HEK293 (cell line): ENCODE measurements around the gene CIRBP.
A peak's percentile ranks its signal among the peaks of the same experiment; 100 is the strongest.

Experiments used
- CTCF ChIA-PET: fragments of 350-600 bp; formaldehyde crosslinking; extraction: SDS; loops from one replicate; lab custom pipeline; 2021; ENCODE audit warnings: antibody characterized with exemption; lab: Yijun Ruan, JAX
- POLR2A ChIA-PET: fragments of 300-600 bp; formaldehyde crosslinking; extraction: SDS; loops from one replicate; lab custom pipeline; 2020; ENCODE audit warnings: antibody characterized with exemption, inconsistent platforms; lab: Yijun Ruan, JAX
- H3K27ac ChIP-seq: fragments of 200-500 bp; sonication (Bioruptor generic); 2 replicates; pipeline ENCODE4 v1.5.1; 2014; ENCODE audit warnings: low read depth, low read length, control low read depth, inconsistent platforms; ENCODE audit errors: extremely low read depth
- H3K36me3 ChIP-seq, 2 experiments: fragments of 200-500 bp in 1 of 2; sonication (Bioruptor generic) in 1 of 2; 1 replicate in 1 of 2; 2 replicates in 1 of 2; pipeline ENCODE4 v1.5.1; 2014 to 2017; ENCODE audit warnings: inconsistent platforms in 2 of 2, low read length in 2 of 2; ENCODE audit not compliant: control insufficient read depth in 2 of 2, insufficient read depth in 1 of 2
- H3K4me1 ChIP-seq: fragments of 200-500 bp; sonication (Bioruptor generic); 2 replicates; pipeline ENCODE4 v1.5.1; 2014; ENCODE audit warnings: mild to moderate bottlenecking, low read length, inconsistent platforms; ENCODE audit not compliant: control insufficient read depth, insufficient read depth
- H3K4me3 ChIP-seq: 2 replicates; pipeline ENCODE4 v1.5.1; 2011; ENCODE audit warnings: low read depth, mild to moderate bottlenecking, control low read depth, low read length, moderate library complexity
- H3K9me3 ChIP-seq: fragments of 200-500 bp; sonication (Bioruptor generic); 2 replicates; pipeline ENCODE4 v1.5.1; 2014; ENCODE audit warnings: low read depth, low read length, inconsistent platforms; ENCODE audit not compliant: control insufficient read depth, insufficient read depth
- EGR2 ChIP-seq: fragments of 450-650 bp; formaldehyde crosslinking; IDR thresholded peaks from 2 replicates; pipeline ENCODE4 v1.5.1; 2016; ENCODE audit warnings: low read depth, missing biosample characterization, missing genetic modification characterization
- GLIS1 ChIP-seq: fragments of 450-650 bp; formaldehyde crosslinking; IDR thresholded peaks from 2 replicates; pipeline ENCODE4 v1.5.1; 2016; ENCODE audit warnings: missing biosample characterization, missing genetic modification characterization
- GLIS2 ChIP-seq: fragments of 450-650 bp; formaldehyde crosslinking; IDR thresholded peaks from 2 replicates; pipeline ENCODE4 v1.5.1; 2016; ENCODE audit warnings: missing biosample characterization, missing genetic modification characterization
- HIC1 ChIP-seq: fragments of 450-650 bp; formaldehyde crosslinking; IDR thresholded peaks from 2 replicates; pipeline ENCODE4 v1.5.1; 2016; ENCODE audit warnings: missing biosample characterization, missing genetic modification characterization
- INSM2 ChIP-seq: fragments of 450-650 bp; formaldehyde crosslinking; IDR thresholded peaks from 2 replicates; pipeline ENCODE4 v1.5.1; 2016; ENCODE audit warnings: missing biosample characterization, missing genetic modification characterization
- KLF1 ChIP-seq: fragments of 450-650 bp; formaldehyde crosslinking; IDR thresholded peaks from 2 replicates; pipeline ENCODE4 v1.5.1; 2016; ENCODE audit warnings: missing biosample characterization, missing genetic modification characterization
- KLF17 ChIP-seq: fragments of 450-650 bp; formaldehyde crosslinking; IDR thresholded peaks from 2 replicates; pipeline ENCODE4 v1.5.1; 2016; ENCODE audit warnings: missing biosample characterization, missing genetic modification characterization
- KLF8 ChIP-seq: fragments of 450-650 bp; formaldehyde crosslinking; IDR thresholded peaks from 2 replicates; pipeline ENCODE4 v1.5.1; 2016; ENCODE audit warnings: missing biosample characterization, missing genetic modification characterization
- REST ChIP-seq: fragments of 450-650 bp; formaldehyde crosslinking; IDR thresholded peaks from 2 replicates; pipeline ENCODE4 v1.5.1; 2016; ENCODE audit warnings: missing biosample characterization, missing genetic modification characterization
- YY1 ChIP-seq: fragments of 450-650 bp; formaldehyde crosslinking; IDR thresholded peaks from 2 replicates; pipeline ENCODE4 v1.5.1; 2018; ENCODE audit warnings: missing biosample characterization, missing genetic modification characterization
- ZNF121 ChIP-seq: fragments of 450-650 bp; formaldehyde crosslinking; IDR thresholded peaks from 2 replicates; pipeline ENCODE4 v1.5.1; 2016; ENCODE audit warnings: missing biosample characterization, missing genetic modification characterization
- ZNF148 ChIP-seq: fragments of 450-650 bp; formaldehyde crosslinking; IDR thresholded peaks from 2 replicates; pipeline ENCODE4 v1.5.0; 2017; ENCODE audit warnings: missing biosample characterization, missing genetic modification characterization, borderline replicate concordance
- ZNF202 ChIP-seq: fragments of 450-650 bp; formaldehyde crosslinking; IDR thresholded peaks from 2 replicates; pipeline ENCODE4 v1.5.1; 2016; ENCODE audit warnings: missing biosample characterization, missing genetic modification characterization, borderline replicate concordance
- ZNF211 ChIP-seq: fragments of 450-650 bp; formaldehyde crosslinking; IDR thresholded peaks from 2 replicates; pipeline ENCODE4 v1.5.1; 2016; ENCODE audit warnings: low read depth, missing biosample characterization, missing genetic modification characterization
- ZNF214 ChIP-seq: fragments of 450-650 bp; formaldehyde crosslinking; IDR thresholded peaks from 2 replicates; pipeline ENCODE4 v1.5.1; 2017; ENCODE audit warnings: missing biosample characterization, mild to moderate bottlenecking, missing genetic modification characterization, borderline replicate concordance
- ZNF449 ChIP-seq: fragments of 450-650 bp; formaldehyde crosslinking; IDR thresholded peaks from 2 replicates; pipeline ENCODE4 v1.5.1; 2017; ENCODE audit warnings: missing biosample characterization, mild to moderate bottlenecking, missing genetic modification characterization, moderate library complexity
- ZNF514 ChIP-seq: fragments of 450-650 bp; formaldehyde crosslinking; IDR thresholded peaks from 2 replicates; pipeline ENCODE4 v1.5.1; 2016; ENCODE audit warnings: missing biosample characterization, missing genetic modification characterization
- ZNF544 ChIP-seq: fragments of 450-650 bp; formaldehyde crosslinking; IDR thresholded peaks from 2 replicates; pipeline ENCODE4 v1.5.0; 2017; ENCODE audit warnings: missing biosample characterization, missing genetic modification characterization
- ZNF555 ChIP-seq: fragments of 450-650 bp; formaldehyde crosslinking; conservative IDR thresholded peaks from 2 replicates; pipeline ENCODE4 v1.5.1; 2017; ENCODE audit warnings: missing biosample characterization, mild to moderate bottlenecking, missing genetic modification characterization, inconsistent platforms
- ZNF561 ChIP-seq: fragments of 450-650 bp; IDR thresholded peaks from 2 replicates; pipeline ENCODE4 v1.5.1; 2018; ENCODE audit warnings: missing biosample characterization, missing genetic modification characterization, borderline replicate concordance
- ZSCAN5A ChIP-seq: fragments of 450-650 bp; formaldehyde crosslinking; IDR thresholded peaks from 2 replicates; pipeline ENCODE4 v1.5.1; 2016; ENCODE audit warnings: missing biosample characterization, missing genetic modification characterization

Gene CIRBP

GRCh38 chr19:1226227-1226518 is 43.0 kb upstream of the CIRBP start (continued):
- peak; percentile 37; the same call in 1 of the 2 replicates for TF ChIP-seq REST (tag by site-specific recombination)
- no peak for TF ChIP-seq INSM2 (tag by site-specific recombination)
- no peak for TF ChIP-seq ZNF514 (tag by site-specific recombination)
- TF ChIP-seq ZNF555 (tag by site-specific recombination): no peak

GRCh38 chr19:1226522-1227303 is 42.4 kb upstream of the CIRBP start:
- no peak overlapping the region for H3K27ac ChIP-seq
- CTCF ChIA-PET: no interaction called here
- no peaks in the 10 kb centered on the region for H3K9me3 ChIP-seq
- no peaks in the 10 kb centered on the region for H3K4me1 ChIP-seq
- POLR2A ChIA-PET: interaction anchor here (0.9 kb wide), 1 partner anchor 124 kb away, joined by 3 read pairs; no protein-coding TSS in a partner anchor
- H3K4me3 ChIP-seq: no peak overlapping the region
- peaks cover 0 to 66% of the 10 kb centered on the region in 2 experiments; a peak in 2 of 3 replicates for H3K36me3 ChIP-seq
- peak; percentile 64; the same call in 1 of the 2 replicates for TF ChIP-seq HIC1 (tag by site-specific recombination)
- no peak for TF ChIP-seq ZSCAN5A (tag by site-specific recombination)
- TF ChIP-seq KLF8 (tag by site-specific recombination): peak; percentile 86
- TF ChIP-seq ZNF211 (tag by site-specific recombination): no peak
- TF ChIP-seq EGR2 (tag by site-specific recombination): no peak
- TF ChIP-seq ZNF561 (tag by site-specific recombination): no peak
- 0 out of 2 replicates have a peak, but pooled peaks have one; percentile 3 for TF ChIP-seq GLIS2 (tag by site-specific recombination)
- TF ChIP-seq KLF17 (tag by site-specific recombination): 0 out of 2 replicates have a peak, but pooled peaks have one; percentile 11
- no peak for TF ChIP-seq ZNF544 (tag by site-specific recombination)
- no peak for TF ChIP-seq YY1 (tag by site-specific recombination)
- no peak for TF ChIP-seq ZNF148
- TF ChIP-seq GLIS1 (tag by site-specific recombination): no peak
- no peak for TF ChIP-seq ZNF202 (tag by site-specific recombination)
- TF ChIP-seq ZNF121 (tag by site-specific recombination): no peak
- peak; percentile 53 for TF ChIP-seq ZNF449 (tag by site-specific recombination)
- peak; percentile 65 for TF ChIP-seq KLF1
- TF ChIP-seq ZNF214 (tag by site-specific recombination): no peak
